K562 (cell line): Measurements from ENCODE around the gene ENOSF1.

Experiments used
- ATF6 ChIP-seq: sonication (generic); formaldehyde crosslinking; IDR thresholded peaks from 2 replicates; pipeline ENCODE4 v1.4.0; 2020; ENCODE audit warnings: mild to moderate bottlenecking, missing genetic modification reagents
- CTCF ChIP-seq, 3 experiments: IDR thresholded peaks in 2 of 3; conservative IDR thresholded peaks in 1 of 3; 2 replicates each; pipeline ENCODE4 v1.5.1; 2011 to 2012; ENCODE audit warnings: low read length in 3 of 3, mild to moderate bottlenecking in 3 of 3, control low read depth in 2 of 3, improper control_type of control experiment in 1 of 3, inconsistent platforms in 1 of 3, low read depth in 1 of 3, mixed read lengths in 1 of 3, moderate library complexity in 1 of 3; ENCODE audit not compliant: insufficient read depth in 2 of 3
- DNMT1 ChIP-seq: fragments of 450-650 bp; IDR thresholded peaks from 2 replicates; pipeline ENCODE4 v1.6.1; 2016; ENCODE audit warnings: antibody characterized with exemption, mild to moderate bottlenecking
- KAT2B ChIP-seq: IDR thresholded peaks from one replicate; pipeline ENCODE4 v1.6.1; 2012; ENCODE audit warnings: low read depth, mild to moderate bottlenecking, control low read depth, inconsistent platforms, low read length, moderate library complexity

GRCh38 chr18:686339-687111 lies 25.9 kb downstream of the ENOSF1 start:
- TF ChIP-seq KAT2B, result no peak
- TF ChIP-seq DNMT1, result no peak
- no peak for TF ChIP-seq CTCF (IDR thresholded peaks at IDR 0.05 in 2 of 3, conservative IDR thresholded peaks at IDR 0.05 in 1 of 3; ENCODE audit: insufficient read depth in 2 of 3, low read depth in 1 of 3, low read length in 3 of 3)
- no peak for TF ChIP-seq ATF6 (CRISPR knock-in tag)
